Stimulated activated naive CD4-positive, alpha-beta T cell (primary cell): Measurements from ENCODE around the gene RMRP.

Experiments
- DNase-seq, 6 experiments: peaks; one replicate each; lab custom pipeline; 2025; lab: John Stamatoyannopoulos, UW

The RMRP gene

DNA sequence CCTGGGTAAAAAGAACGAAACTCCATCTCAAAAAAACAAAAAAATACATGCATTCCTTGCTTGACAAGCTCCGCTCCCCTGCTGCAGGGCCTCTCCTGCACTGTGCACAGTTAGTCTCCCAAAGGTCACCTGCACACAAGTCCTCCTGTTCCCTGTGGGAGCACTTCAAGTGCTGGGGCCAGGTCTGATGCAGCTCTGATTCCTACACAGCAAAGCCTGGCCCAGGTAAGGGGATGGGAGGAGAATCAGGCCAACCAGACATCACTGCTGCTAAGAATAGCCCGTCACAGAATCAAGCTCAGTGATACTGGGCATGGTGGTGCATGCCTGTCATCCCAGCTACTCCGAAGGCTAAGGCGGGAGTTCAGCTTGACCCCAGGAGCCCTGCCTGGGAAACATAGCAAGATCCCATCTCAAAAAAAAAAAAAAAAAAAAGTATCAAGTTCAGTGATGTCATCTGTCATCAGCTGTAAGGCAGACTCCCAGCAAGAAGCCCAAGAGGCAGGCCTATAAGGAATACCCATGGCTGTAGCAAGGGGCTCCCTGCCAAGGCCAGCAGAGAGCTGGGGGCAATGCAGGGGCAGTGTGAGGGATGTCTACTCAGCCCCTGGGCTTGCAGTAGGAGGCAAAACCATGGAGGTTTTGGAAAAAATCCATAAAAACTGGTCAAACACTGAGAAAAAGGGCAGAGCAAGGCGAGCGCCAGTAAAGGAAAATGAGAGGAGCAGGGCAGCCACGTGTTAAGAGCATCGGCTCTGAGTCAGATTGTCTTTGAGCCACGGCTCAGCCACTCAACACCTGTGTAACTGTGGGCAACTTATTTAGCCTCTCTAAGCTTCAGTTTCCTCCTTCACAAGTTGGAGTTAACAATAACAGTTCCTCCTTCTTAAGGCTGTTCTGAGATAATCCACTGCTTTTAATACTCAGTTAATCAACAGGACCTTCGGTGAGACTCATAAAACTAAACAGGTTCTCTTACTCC lies 28.7 kb upstream of the RMRP start:
- no peak for DNase-seq

DNA sequence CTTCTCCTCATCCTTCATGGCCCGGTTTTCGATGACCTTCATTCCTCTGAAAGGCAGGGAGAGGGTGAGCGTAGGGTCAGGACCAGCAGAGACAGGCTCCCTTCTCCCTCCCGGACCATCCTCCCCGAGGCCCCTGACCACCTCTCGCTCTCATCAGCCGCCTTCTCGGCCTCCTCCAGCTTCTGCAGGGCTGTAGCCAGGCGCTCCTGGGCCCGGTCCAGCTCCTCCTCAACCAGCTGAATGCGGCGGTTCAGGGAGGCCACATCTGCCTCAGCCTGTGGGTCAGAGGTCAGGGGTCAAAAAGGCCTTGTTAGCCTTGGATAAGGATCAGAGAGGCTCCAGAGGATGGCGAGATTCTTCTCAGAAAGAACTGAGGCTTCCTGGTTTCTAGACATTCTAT lies 27.7 kb upstream of the RMRP start:
- DNase-seq: no peak

DNA sequence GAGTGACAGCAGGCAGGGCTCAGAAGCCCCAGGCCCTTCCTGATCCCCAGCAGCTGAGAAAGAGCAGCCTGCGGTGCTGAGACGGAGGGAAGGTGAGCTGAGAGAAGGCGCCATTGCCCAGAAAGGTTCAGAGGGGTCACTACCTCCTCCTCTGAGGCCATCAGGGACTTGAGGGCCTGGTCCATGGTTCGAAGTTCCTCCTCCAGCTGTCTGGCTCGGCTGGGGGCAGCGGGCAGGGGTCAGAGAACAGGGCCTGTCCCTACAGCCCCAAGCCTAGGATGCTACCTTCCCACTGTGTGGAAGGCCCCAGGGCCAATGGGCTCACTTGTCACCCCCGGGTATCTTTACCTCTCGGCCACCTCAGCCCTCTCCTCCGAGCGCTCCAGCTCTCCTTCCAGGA lies 27.1 kb upstream of the RMRP start:
- DNase-seq: no peak

DNA sequence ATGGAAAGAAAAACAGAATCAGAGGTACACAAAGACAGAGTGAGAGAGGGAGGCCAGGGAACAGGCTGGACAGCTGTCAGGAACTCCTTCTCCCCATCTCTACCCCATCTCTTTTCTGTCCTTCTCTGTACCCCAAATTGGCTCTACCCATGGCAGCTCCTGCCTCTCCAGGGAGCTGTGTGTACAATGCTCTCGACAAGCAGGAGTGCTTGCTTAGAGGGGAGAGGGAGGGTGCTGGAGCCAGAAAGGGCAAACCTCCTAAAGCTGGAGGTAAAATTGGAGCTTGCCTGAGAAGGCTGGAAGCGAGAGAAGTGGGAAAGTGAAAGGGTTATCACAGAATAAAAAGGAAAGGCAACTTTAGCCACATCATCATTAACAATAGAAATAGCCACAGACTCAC lies 25.5 kb upstream of the RMRP start:
- no peak for DNase-seq

DNA sequence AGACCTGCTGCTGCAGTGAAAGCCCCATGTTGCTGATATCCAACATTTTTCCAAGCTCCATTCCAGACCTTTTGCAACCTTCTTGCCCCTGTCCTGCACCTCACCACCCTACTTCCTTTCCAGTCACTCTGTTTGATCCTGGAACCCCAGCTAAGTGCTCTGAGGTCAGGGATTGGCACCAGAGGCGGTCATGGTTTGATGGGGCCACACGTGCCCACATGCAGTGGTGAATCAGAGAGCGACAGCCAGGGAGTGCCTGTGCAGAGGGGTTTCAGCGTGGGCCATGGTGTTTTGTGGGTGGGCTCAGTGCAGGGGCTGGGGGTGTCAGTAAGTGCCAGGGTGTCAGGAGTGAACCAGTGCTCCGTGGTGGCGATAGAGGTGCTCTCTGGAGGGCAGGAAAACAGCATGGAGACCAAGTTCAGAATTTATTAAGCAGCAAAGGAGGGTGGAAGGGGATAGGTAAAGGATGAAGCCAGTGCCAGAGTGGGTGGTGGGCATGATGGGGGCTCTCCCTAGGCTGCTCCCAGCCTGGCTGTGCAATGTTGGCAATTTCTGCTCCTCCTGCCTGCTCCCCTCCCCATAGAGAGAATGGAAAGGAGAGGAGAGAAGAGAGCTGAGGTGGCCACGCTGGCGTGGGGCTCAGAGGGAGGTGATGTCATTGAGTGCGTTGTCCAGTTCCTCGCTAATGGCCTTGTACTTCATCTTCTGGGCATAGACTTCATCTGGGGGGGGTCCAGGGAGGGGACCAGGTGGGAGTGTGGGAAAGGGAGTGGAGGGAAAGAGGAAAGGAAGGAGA lies 24.9 kb upstream of the RMRP start:
- DNase-seq: no peak

DNA sequence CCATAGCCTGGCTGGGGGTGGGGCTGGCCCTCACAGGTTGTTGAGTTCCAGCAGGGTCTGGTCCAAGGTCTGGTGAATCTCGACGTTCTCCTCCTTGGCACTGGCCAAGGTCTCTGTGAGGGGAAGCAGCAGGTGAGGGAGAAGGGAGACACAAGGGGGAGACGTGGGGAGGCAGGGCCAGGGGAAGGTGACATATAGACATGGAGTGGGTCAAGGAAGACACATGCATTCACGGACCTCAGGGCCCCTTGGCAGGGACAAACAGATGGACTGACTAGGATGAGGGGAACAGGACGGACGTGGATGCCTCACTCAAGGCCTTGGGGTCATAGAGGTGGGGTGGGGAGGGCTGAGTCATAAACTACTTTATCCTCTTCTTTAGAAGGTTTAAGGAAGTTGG lies 24.2 kb upstream of the RMRP start:
- DNase-seq: no peak

DNA sequence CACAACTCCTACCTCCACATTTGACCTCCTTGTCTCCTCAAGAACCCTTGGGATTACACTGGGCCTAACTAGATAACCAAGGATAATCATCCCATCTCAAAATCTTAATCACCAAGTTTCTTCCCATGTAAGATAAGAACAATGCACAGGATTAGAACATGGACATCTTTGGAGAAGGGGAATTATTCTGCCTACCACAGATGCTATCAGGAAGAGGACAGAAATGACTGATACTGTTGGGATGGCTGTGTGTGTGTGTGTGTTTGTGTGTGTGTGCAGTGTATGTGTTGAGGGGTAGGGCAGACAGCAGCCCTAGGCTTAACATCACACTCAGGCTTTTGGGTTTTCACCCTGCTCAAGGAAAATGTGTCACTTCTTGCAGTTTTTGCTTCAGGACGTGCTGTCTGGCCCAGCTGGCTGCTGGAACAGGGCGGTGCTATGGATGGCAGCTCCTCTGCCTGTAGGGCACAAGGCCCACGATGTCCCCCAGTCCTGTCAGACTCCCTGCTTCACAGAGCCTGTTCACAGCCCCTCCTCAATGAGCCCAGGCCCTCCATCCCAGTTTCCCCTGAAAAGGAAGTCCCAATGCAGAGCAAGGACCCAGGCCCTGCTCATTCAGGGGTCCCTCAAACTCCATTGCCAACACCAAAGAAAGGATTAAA lies 23.7 kb upstream of the RMRP start:
- DNase-seq: no peak

DNA sequence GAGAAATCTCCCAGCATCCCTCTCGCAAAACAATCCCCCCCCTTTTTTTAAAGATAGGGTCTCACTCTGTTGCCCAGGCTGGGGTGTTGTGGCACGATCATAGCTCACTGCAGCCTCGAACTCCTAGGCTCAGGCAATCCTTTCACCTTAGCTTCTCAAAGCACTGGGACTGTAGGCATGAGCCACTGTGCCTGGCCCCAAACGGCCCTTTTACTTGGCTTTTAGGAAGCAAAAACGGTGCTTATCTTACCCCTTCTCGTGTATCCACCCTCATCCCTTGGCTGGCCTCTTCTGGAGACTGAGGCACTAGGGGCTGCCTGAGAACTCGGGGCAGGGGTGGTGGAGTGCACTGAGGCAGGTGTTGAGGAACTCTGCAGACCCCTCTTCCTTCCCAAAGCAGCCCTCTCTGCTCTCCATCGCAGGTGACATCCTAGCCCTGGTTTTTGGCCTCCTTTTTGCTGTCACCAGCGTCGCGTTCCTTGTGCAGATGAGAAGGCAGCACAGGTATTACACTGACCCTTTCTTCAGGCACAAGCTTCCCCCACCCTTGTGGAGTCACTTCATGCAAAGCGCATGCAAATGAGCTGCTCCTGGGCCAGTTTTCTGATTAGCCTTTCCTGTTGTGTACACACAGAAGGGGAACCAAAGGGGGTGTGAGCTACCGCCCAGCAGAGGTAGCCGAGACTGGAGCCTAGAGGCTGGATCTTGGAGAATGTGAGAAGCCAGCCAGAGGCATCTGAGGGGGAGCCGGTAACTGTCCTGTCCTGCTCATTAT lies 22.7 kb upstream of the RMRP start:
- DNase-seq: no peak

DNA sequence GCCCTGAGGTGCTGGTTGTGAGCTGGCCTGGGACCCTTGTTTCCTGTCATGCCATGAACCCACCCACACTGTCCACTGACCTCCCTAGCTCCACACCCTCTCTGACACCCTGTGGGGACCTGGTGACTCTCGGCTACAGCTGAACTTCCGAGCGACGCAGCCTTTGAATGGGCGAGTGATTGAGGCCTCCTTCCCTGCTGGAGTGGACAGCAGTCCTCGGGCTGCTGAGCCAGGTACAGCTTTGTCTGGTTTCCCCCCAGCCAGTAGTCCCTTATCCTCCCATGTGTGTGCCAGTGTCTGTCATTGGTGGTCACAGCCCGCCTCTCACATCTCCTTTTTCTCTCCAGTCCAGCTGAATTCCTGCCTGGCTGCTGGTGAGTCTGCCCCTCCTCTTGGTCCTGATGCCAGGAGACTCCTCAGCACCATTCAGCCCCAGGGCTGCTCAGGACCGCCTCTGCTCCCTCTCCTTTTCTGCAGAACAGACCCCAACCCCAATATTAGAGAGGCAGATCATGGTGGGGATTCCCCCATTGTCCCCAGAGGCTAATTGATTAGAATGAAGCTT lies 22.0 kb upstream of the RMRP start:
- no peak for DNase-seq

DNA sequence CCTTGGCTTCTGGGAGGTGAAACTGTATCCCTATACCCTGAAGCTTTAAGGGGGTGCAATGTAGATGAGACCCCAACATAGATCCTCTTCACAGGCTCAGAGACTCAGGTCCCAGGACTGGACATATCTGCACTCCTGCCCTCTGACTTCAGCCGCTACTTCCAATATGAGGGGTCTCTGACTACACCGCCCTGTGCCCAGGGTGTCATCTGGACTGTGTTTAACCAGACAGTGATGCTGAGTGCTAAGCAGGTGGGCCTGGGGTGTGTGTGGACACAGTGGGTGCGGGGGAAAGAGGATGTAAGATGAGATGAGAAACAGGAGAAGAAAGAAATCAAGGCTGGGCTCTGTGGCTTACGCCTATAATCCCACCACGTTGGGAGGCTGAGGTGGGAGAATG lies 21.3 kb upstream of the RMRP start:
- no peak for DNase-seq

DNA sequence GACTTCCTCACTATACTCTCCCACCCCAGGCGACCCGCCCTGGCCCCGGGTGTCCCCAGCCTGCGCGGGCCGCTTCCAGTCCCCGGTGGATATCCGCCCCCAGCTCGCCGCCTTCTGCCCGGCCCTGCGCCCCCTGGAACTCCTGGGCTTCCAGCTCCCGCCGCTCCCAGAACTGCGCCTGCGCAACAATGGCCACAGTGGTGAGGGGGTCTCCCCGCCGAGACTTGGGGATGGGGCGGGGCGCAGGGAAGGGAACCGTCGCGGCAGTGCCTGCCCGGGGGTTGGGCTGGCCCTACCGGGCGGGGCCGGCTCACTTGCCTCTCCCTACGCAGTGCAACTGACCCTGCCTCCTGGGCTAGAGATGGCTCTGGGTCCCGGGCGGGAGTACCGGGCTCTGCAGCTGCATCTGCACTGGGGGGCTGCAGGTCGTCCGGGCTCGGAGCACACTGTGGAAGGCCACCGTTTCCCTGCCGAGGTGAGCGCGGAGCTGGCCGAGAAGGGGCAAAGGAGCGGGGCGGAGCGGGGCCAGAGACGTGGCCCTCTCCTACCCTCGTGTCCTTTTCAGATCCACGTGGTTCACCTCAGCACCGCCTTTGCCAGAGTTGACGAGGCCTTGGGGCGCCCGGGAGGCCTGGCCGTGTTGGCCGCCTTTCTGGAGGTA lies 18.0 kb upstream of the RMRP start:
- DNase-seq: peak in 4 of 6 experiments; percentile 20 to 43 (median 30)

DNA sequence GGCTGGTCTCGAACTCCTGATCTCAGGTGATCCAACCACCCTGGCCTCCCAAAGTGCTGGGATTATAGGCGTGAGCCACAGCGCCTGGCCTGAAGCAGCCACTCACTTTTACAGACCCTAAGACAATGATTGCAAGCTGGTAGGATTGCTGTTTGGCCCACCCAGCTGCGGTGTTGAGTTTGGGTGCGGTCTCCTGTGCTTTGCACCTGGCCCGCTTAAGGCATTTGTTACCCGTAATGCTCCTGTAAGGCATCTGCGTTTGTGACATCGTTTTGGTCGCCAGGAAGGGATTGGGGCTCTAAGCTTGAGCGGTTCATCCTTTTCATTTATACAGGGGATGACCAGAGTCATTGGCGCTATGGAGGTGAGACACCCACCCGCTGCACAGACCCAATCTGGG lies 17.4 kb upstream of the RMRP start:
- DNase-seq: no peak

DNA sequence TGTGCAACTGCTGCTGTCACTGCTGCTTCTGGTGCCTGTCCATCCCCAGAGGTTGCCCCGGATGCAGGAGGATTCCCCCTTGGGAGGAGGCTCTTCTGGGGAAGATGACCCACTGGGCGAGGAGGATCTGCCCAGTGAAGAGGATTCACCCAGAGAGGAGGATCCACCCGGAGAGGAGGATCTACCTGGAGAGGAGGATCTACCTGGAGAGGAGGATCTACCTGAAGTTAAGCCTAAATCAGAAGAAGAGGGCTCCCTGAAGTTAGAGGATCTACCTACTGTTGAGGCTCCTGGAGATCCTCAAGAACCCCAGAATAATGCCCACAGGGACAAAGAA lies 16.2 kb upstream of the RMRP start:
- no peak for DNase-seq

DNA sequence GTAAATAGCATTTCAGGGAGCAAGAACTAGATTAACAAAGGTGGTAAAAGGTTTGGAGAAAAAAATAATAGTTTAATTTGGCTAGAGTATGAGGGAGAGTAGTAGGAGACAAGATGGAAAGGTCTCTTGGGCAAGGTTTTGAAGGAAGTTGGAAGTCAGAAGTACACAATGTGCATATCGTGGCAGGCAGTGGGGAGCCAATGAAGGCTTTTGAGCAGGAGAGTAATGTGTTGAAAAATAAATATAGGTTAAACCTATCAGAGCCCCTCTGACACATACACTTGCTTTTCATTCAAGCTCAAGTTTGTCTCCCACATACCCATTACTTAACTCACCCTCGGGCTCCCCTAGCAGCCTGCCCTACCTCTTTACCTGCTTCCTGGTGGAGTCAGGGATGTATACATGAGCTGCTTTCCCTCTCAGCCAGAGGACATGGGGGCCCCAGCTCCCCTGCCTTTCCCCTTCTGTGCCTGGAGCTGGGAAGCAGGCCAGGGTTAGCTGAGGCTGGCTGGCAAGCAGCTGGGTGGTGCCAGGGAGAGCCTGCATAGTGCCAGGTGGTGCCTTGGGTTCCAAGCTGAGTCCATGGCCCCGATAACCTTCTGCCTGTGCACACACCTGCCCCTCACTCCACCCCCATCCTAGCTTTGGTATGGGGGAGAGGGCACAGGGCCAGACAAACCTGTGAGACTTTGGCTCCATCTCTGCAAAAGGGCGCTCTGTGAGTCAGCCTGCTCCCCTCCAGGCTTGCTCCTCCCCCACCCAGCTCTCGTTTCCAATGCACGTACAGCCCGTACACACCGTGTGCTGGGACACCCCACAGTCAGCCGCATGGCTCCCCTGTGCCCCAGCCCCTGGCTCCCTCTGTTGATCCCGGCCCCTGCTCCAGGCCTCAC lies 15.6 kb upstream of the RMRP start, which contains the start of gene CA9:
CA9 (plus strand) TSS at position 797 of the 893 bp plus-strand sequence; CDS start at position 829, 32 bp downstream.
- DNase-seq: no peak

DNA sequence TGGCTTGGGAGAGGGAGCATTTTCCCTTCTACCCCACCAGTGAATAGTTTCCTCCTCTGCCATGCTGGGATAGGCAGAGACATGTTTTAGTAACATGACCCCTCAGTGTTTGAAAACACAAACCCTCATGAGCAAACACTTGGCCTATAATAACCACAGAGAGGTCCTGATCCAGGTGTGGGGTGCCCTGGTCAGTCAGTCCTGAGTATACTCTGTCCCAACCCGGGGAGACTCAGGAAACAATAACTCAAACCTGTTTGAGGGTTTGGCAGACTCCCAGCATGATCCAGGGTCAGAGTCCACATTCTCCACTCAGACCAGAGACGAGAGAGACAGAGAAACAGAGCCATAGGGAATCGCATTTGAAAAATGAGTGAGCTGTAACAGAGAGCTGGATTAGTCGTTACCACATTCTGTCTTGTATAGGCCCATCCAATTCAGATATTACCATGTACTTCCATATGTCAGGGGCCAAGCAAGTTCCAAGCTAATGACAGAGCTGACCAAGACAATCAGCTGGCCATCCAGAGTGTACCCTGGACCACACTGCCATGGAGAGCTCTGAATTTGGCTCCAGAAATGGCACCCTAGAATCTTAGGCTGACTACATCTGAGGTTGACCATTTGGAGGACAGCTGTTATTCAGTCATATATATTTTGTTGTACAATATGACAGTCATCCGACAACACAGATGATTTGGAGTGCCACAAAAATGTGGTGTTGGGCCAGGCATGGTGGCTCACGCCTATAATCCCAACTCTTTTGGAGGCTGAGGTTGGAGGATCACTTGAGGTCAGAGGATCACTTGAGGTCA lies 11.7 kb upstream of the RMRP start:
- no peak for DNase-seq

DNA sequence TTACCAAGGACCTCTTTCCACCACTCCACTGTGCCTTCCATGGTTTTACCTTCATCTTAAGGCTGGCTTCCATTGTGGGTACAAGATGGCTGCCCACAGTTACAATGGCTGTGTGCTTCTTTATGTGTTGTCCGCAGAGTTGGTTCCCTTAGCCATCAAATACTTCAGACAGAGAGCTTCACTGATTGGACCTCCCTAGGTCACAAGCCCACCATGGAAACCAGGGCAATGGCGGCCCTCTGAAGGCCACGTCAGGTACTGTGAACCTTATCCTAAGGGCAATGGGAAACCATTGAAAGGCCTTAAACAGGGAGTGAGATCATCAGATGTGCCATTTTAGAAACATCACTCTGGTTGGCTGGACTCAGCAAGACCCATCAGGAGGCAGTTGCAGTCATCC lies 10.1 kb upstream of the RMRP start:
- DNase-seq: no peak

DNA sequence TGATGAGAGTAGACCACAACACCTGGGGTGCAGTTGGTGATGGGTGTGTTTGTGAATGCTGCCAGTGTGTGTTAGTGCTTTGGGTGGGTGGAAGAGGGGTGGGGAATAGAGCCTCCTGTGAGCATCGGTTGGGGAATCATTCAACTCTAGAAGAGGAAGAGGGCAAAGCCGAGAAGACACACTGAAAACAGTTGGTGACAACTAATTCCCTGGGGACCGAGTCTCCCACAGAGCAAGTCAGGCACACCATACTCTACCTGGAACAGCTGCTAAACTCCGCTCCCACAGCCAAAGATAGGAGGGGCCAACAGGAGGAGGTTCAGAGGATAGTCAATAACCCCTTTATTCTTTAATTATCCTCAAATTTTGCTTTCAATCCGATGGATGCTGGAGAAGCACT lies 8.7 kb upstream of the RMRP start:
- DNase-seq: no peak

DNA sequence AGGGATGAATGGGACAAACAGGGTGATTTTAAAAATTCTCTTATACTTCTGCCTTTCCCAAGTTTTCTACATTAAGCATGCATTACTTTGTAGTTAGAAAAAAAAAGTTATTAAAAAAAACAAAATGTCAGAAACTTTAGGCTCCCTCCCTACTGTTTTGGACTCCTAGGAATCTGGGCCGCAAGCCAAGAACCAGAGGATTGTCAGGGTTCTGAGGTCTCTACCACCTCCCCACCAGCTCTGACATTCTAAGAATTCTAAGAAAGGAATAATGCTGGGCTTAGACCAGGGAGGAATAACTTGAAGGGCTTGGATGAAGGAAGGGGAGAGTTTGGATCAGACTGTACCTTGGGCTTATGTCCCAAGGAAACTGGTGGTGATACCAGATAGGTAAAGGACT lies 8.2 kb upstream of the RMRP start:
- no peak for DNase-seq

DNA sequence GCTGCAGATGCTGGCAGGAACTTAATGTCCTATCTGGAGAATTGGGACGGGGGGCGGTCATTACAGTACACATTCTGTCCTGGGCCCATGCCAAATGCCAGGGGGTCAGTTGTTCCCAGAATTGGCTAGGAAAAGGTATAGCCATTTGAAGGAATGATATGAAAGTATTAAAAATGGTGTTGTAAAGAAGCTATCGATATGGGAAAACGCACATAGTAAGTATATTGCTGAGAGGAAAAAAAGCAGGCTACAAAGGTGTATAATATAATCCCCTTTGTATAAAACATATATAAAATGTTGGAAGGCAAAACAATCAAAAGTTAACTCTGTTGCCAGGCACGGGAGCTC lies 7.6 kb upstream of the RMRP start:
- DNase-seq: no peak
